GM18526 (cell line): ENCODE measurements around the gene SLC35E3.

ENCODE experiments used
- POLR2A ChIP-seq: IDR thresholded peaks from 3 replicates; pipeline ENCODE4 v1.6.1; 2011; ENCODE audit not compliant: insufficient read length; ENCODE audit errors: extremely low read depth

Gene SLC35E3

GRCh38 chr12:68815928-68816800 is 70.2 kb downstream of the SLC35E3 start:
- no peak for TF ChIP-seq POLR2A

GRCh38 chr12:68821357-68822188 is 75.6 kb downstream of the SLC35E3 start:
- TF ChIP-seq POLR2A = no peak

- no peak for TF ChIP-seq POLR2A
These were observed 77.7 kb downstream of the SLC35E3 start for GRCh38 chr12:68823696-68824095.

- TF ChIP-seq POLR2A = no peak
These were observed 78.2 kb downstream of the SLC35E3 start for GRCh38 chr12:68824131-68824530.

- TF ChIP-seq POLR2A = no peak
These were observed 78.7 kb downstream of the SLC35E3 start for GRCh38 chr12:68824597-68825250.

GRCh38 chr12:68825569-68826217 is 79.7 kb downstream of the SLC35E3 start:
- no peak for TF ChIP-seq POLR2A

- no peak for TF ChIP-seq POLR2A
These were observed 82.1 kb downstream of the SLC35E3 start for GRCh38 chr12:68827895-68828671.

- no peak for TF ChIP-seq POLR2A
These were observed 82.7 kb downstream of the SLC35E3 start for GRCh38 chr12:68828672-68829068.
